Stimulated activated CD4-positive, alpha-beta T cell treated with anti-CD3 and anti-CD28 coated beads, Interleukin-1b, Interleukin-23, amount 100 ng/mL, for 24 hours (primary cell): Measurements from ENCODE around the gene NDFIP2.
"Not testable (repeated sequence)": the region's sequence is repeated elsewhere in the genome, so short reads cannot be mapped to it uniquely, and the experiment has no call there.

Experiments used
- DNase-seq, 4 experiments: peaks; one replicate each; pipeline ENCODE4 v3.0.0-alpha.2; 2020; ENCODE audit warnings: low read depth in 4 of 4, low spot score in 1 of 4

NDFIP2 gene

GRCh38 chr13:79589603-79590393 lies 108.8 kb downstream of the NDFIP2 start:
- DNase-seq, result no peak

GRCh38 chr13:79590394-79590676 lies 109.4 kb downstream of the NDFIP2 start:
- no peak for DNase-seq

GRCh38 chr13:79591493-79591892 lies 110.5 kb downstream of the NDFIP2 start:
- DNase-seq, result no peak

- no peak for DNase-seq
These were observed 112.2 kb downstream of the NDFIP2 start for GRCh38 chr13:79593121-79593520.

- DNase-seq, result no peak
These were observed 112.8 kb downstream of the NDFIP2 start for GRCh38 chr13:79593641-79594275.

- not testable (repeated sequence) for DNase-seq
These were observed 119.2 kb downstream of the NDFIP2 start for GRCh38 chr13:79600146-79600545.

- no peak for DNase-seq
These were observed 122.0 kb downstream of the NDFIP2 start for GRCh38 chr13:79602936-79603335.

- DNase-seq, result no peak
These were observed 123.8 kb downstream of the NDFIP2 start for GRCh38 chr13:79604752-79605151.
